ENCODE results near the gene NREP.
A peak's percentile ranks its signal among the peaks of the same experiment; 100 is the strongest.

NREP gene

GRCh38 chr5:111755345-111755941, 1.6 kb downstream of the NREP start:
- no peak for DNase-seq (ENCODE audit: low spot score)
- Histone ChIP-seq H3K4me3 (peak overlapping the region; percentile 75), H3K27ac (no peak overlapping the region)
- TF ChIP-seq CTCF (IDR thresholded peaks at IDR 0.05): no peak

- DNase-seq (ENCODE audit: low spot score): no peak
- Histone ChIP-seq H3K27ac (no peak overlapping the region), H3K4me3 (no peak overlapping the region)
- no peak for TF ChIP-seq CTCF (IDR thresholded peaks at IDR 0.05)
Measured at GRCh38 chr5:111753884-111754589, 3.0 kb downstream of the NREP start.

GRCh38 chr5:111752426-111752965, 4.5 kb downstream of the NREP start:
- no peak overlapping the region for H3K27ac ChIP-seq
- TF ChIP-seq CTCF (IDR thresholded peaks at IDR 0.05): no peak

GRCh38 chr5:111749303-111750026, 7.5 kb downstream of the NREP start:
- DNase-seq (ENCODE audit: low spot score): no peak

More at GRCh38 chr5:111752426-111752965, 4.5 kb downstream of the NREP start:
- no peak for DNase-seq (ENCODE audit: low spot score)
- H3K4me3 ChIP-seq: no peak overlapping the region

GRCh38 chr5:111748304-111748763, 8.7 kb downstream of the NREP start:
- Histone ChIP-seq H3K27ac (peak overlapping the region in 1 of 2 donors; percentile 2), H3K4me3 (no peak overlapping the region)
- no peak for DNase-seq (ENCODE audit: low spot score)
- no peak for TF ChIP-seq CTCF (IDR thresholded peaks at IDR 0.05)

More at GRCh38 chr5:111749303-111750026, 7.5 kb downstream of the NREP start:
- Histone ChIP-seq H3K4me3 (no peak overlapping the region), H3K27ac (no peak overlapping the region)
- TF ChIP-seq CTCF (IDR thresholded peaks at IDR 0.05): no peak

GRCh38 chr5:111747337-111747736, 9.7 kb downstream of the NREP start:
- H3K27ac ChIP-seq: no peak overlapping the region
- no peak overlapping the region for H3K4me3 ChIP-seq
- no peak for DNase-seq (ENCODE audit: low spot score)
- TF ChIP-seq CTCF (IDR thresholded peaks at IDR 0.05): no peak
